DMS114 treated with DMSO at 0.1 percent for 48 hours (cell line): ENCODE results near the gene GOLM1.

Experiments
- DNase-seq: peaks from one replicate; lab custom pipeline; 2025; ENCODE audit not compliant: unreplicated experiment; lab: John Stamatoyannopoulos, UW

The GOLM1 gene

DNA sequence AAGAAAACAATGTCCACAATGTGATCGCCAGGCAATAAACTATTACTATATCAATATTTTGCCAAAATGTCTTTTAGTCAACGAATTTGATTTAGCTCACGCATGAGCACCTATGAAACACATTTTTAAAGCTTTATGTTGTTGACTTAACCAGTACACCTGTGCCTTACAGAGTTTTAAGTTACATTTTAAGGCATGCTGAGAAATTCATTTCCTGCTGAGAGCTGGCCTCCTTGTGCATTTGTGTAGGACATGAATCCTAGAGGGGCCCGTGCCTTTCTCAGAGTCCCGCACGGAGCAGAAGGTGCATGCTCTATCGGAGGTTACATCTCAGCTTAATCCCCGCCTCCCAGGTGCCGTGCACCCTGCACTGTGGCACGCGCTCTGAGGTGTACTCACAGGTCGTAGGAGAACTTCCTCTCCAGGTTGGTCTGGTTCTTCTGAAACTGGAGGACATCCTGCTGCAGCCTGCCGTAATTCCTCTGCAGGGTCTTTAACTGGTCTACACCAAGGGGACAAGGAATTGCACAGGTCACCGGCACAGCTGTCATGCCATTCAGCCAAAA lies 53.2 kb downstream of the GOLM1 start:
- DNase-seq: no peak

DNA sequence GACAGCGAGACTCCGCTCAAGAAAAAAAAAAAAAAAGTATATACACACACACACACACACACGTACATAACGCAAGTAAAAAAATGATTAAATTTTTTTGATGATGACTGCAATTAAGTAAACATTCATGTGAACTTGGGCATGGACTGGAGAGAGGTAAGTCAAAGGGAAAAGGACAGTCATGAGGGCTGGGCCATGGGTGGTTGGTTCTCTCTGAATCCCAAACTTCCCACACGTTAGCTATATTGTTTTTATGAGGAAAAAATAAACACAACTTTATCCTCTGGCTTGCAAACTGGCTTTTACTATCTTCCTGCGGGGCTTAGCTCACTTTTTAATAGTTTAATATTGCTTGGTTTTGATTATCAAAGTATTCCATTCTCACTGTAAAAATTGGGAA lies 53.7 kb downstream of the GOLM1 start:
- no peak for DNase-seq

DNA sequence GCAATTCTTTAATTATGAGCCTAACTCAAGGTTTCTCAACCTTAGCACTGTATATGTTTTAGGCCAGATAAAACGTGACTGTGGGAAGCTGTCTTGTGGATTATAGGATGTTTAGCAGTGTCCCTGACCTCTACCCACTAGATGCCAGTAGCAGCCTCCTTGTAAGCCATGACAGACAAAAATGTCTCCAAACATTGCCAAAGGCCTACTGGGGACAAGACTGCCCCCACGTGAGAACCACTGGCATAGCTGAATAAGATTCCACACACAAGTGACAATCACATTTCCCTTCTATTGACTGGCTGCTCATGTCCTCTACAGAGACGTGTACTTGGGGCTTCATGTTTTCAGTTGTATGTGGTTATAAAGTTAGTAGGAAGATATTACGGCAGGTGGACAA lies 55.4 kb downstream of the GOLM1 start:
- no peak for DNase-seq

DNA sequence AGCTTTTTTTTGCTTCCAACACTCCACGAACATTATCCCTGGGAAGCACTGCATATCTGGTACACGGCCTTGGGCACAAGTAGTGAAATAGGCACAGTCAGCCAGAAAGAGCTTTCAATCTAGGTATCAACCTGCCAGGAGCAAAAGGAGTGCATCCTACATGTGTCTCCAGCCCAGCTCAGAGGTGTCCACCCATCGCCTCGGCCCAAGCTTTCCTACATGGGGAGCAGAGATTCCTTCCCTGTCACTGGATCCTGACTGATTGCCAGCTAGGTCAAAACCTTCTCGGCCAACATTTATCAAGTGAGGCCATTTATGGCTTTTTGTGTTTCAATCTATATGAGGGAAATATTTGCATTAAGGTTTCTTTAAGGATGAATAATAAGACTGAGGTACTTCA lies 55.8 kb downstream of the GOLM1 start:
- no peak for DNase-seq

DNA sequence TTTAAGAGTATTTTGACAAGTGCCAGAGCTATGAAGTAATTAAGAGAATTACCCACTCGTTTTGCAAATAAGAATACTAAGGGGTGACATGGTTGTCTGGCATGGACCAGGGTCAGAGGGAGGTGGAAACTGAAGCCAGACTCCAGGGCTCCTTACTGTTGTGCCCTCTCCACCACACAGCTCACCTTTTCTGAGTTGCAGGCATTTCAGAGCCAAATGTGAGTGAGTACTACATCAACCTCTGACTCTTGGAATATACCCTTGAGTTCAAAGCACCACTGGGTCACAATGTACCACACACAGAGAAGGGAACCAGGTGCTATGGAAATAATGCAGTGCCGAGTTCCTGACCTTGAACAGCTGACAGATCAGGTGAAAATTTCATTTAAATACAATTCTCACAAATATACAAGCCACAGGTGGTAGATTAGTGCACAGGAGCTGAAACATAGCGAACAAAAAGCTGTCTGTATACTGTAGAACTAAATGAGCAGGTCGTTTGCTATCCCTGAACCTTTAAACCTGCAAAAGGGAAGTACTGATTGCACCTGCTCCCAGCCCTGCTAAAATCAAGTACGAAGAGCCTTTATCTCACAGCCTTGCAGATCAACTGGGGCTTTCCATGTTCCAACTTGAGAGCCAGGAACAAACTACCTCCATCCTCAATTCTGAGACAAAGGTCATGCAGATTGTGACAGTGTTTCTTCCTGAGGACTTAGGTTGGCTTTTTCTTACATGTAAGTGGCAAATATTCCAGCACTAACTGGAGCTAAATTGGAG lies 57.0 kb downstream of the GOLM1 start:
- DNase-seq: no peak

DNA sequence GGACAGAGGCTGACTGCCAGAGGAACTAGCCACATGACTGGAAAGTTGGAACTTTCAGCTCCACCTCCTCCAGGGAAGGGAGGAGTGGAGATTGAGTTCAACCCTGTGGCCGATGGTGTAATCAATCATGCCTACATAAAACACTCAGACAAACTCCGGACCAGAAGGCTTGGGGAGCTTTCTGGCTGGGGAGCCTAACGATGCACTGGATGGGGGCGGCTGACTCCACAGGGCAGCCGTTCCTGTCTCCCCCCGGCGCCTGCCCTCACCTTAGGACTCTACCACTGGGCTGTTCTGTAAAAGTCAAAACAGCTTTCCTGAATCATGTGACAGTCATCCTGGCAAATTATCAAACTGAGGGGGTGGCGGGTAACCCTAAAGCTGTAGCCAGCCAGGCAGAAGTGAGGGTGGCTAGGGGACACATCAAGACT lies 58.0 kb downstream of the GOLM1 start:
- DNase-seq: no peak

DNA sequence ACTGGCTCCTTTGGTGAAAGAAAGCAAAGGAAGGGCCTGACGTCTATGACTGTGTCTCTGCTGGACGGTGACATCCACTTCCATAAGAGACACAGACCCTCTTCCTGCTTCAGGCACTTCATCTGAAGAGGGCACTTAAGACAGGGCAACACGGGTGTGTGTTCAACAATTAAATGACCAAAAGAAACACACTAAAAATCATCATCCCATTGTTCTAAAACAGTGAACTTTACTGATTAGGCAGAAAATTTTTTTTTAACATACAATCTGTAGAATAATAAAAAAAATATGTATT lies 58.5 kb downstream of the GOLM1 start:
- DNase-seq: no peak

DNA sequence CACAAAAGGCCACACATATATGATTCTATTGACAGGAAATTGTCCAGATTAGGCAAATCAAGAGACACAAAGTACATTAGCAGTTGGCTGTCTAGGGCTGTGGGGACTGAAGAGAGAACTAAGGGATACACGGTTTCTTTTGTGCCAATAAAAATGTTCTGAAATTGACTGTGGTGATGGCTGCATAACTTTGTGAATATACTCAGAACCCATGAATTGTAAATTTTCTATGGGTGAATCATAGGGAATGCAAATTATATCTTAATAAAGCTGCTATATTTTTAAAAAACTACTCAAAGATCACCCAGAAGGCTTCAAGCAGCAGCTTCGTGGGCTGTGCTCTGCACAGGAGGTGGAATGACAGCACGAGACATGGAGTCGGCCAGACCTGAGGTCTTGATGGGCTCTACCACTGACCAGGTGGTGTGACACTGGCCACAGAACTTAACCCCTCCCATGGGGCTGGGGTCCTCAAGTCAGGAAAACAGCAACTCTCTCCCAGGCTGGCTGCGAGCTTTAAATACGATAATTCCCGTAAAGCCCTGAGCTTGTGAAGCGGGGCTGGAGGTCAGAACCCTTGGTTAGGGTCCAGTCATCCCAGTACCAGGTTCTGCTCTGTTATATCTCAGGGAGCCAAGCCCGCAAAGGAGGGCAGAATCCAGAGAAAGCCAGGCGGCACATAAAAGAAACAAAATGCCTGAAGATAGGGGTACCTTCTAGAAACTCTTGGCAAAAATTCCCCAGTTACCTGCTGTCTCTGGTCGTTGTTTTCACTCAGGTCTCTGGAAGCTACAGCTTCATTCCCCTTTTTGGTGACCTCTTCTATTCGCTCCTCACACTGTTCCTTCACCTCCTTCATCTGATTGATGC lies 59.1 kb downstream of the GOLM1 start:
- no peak for DNase-seq

DNA sequence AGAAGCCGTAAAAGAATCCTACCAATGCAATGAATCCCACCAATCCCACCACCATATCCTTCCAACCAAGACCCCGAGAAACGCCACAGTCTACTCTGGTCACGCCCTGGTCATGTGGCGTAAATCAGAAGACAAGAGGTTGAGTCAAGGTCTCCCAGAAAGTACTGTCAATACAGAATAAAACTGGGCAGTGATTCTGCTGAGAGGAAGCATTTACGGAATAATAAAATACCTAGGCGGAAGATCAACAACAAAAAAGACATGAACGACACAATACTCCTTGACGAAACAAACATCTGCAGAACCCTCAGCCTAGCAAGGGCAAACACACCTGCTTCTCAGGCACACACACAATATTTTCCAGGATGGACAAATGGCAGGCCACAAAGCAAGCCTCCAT lies 62.8 kb downstream of the GOLM1 start:
- DNase-seq: no peak

DNA sequence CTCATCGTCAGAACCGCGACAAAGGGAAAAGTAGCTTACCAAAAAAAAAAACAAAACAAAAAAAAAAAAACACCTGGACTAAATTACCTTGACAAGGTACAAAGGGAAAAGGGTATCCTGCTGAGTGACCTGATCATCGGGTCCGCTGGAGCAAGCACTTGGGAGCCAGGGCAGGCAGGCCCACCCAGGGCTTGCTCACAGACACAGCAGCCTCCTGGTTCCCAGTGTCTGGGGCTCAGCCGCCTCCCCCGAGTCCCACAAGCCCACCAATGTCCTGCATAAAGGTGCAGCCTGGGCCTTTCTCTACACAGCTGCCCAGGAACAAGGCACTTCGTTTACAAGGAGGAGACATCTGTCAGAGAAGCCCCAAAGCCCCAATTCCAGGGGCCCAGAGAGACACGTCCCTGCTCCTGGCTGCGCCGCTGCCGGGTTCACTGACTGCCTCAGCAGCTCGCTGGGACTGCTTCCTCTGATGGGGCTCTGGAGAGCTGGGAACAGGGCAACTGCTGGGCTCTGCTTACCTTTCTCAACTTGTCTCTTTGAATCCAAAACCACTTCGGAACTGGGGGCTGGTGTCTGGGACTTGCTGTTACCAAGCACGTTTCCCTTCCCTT lies 63.4 kb downstream of the GOLM1 start:
- no peak for DNase-seq

DNA sequence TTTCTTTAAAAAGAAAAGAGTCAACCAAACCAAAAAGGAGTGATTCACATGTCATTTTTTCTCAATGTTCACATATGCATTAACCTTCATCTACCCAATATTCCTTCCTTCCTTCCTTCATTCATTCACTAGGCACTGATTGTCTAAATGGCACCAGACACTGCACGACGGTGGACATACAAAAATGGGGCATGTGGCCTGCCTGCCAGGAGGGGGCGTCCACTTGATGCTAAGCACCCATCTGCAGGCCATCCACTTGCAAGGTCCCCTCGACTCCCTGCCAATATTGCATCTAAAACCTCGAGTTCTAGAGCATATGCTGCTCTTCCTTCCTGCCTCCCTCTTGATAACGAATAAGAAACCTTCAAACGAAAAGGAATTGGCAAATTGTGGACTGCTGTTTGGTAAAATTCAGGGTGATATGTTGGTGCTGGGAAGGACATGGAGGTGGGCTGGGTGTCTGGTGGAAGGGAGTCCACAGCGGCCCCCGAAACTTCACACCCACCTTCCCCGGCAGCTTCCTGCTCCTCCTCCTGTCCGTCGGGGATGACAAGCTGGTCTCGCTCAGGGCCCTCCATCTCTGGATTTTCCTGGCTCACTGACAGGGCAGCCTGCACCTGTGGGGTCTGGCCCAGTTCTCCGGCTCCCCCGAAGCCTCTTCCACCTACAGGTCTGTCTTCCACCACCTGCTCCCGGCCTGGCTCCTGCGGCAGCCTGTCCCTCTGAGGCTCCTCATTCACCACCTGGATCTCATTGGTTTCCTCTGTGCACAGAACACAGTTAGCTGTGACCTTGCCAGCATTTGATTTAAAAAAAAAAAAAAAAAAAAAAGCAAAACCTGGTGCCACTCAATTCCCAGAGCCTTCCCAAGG lies 64.3 kb downstream of the GOLM1 start:
- peak; percentile 14 for DNase-seq

DNA sequence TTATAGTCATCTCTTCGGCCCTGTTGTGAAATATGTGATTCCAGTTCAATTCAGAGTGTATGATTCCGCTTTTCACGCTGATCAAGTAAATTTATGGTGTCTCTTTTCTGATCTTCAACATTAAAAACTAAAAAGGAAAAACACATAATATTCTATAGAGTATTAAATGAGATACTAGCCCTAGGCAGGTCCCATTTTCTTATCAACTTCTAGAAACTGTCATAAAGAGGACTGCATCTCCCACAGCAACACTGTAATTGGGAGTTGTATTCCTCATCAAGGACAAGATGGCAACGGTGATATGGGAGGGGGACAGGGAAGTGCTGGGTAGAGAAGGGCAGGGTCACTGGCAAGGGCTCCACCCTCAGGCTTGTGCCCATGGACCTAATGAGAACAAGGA lies 71.6 kb downstream of the GOLM1 start:
- DNase-seq: no peak

DNA sequence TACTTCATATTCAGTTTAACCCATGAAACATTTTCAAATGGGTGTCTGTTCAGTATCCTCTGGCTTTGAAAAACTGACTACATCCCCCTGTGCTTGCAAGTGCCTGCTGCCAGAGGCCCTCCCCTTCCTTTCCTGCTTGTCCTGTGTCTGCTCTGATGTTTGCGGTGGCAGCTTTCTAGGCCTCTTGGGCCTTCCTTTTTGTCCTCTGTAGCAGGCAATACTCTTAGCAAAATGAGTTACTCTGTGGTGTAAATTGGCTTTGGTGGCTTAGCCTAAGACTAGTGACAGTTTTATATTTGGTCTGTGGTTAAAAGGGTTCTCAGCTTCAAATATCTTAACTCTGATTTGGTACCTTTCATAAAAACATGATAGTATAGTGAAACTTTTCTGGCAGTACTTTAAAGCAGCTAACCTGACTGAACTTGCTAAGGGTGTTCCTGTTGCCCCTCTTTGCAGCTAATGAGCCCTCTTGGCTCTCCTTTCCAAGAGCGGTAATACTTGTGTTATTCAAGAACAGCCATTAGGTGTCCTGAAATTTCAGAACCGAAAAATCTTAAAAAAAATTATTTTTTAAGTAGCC lies 76.6 kb downstream of the GOLM1 start:
- no peak for DNase-seq

DNA sequence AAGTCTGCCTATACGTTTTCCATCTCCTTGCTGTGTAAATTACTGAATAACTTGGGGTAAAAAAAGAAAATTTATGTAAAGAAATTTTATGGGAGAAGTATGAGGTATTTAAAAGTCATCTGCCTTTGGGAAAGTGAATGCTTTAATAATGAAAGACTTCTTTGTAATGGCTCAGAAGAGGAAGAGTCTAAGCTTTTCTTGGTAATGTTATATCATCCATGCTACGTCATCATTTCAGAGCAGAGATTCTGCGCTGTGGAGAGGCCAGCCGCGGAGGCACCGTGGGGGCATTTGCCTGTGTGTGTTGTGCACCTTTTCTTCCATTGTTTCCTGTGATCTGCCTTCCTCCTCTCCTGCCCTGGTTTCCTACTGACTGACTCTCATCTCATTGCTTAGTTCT lies 78.2 kb downstream of the GOLM1 start:
- DNase-seq: no peak

DNA sequence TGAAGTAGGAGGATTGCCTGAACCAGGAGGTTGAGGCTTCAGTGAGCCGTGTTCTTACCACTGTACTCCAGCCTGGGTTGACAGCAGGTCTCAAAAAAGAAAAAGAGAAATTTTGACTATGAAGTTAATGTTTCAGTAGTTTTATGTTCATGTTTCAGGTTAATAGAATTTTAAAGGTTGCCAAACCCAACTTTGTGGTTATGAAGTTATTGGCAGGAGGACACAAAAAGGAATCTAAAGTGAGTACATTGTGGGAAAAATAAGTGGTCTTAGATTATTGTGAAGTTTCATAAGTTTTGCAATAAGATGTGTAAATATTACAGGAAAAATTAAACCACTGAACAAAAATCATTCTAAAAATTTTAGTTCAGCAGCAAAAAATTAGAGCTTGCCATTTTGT lies 78.6 kb downstream of the GOLM1 start:
- DNase-seq: no peak

DNA sequence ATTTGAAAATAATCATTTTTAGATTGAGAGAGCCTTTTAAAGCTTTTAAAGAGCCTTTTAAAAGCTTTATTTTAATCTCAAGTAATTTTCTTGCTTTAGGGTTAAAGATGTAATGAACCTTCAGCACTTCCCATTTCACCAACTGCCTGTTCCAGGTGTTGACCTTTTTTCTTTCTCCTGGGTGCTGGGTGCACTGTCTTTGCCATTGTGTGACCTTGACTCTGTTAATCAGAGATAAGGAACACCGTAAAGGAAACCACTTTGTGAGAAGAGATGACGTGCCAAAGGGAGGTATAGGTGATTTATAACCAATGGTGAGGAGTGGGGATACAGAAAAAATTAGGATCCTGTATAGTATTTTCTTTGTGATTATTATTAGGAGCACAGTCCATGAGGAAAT lies 90.2 kb downstream of the GOLM1 start:
- no peak for DNase-seq

DNA sequence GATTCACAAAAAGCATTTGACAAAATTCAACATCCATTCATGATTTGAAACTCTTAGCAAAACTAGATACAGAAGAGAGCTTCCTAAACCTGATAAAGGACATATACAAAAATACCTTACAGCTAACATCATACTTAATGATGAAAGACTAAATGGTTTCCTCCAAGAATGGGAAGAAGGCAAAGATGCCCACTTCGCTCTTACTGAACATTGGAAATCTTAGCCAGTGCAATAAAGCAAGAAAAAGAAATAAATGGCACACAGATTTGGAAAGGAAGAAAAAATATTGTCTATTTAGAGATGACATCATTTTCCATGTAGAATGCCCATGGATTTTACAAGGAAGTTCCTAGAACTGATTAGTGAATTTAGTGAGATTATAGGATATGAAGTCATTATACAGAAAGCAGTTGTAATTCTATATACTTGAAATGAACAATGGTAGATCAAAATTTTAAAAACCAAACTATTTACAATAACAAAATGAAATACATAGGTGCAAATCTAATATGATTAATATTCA lies 94.0 kb downstream of the GOLM1 start:
- no peak for DNase-seq

DNA sequence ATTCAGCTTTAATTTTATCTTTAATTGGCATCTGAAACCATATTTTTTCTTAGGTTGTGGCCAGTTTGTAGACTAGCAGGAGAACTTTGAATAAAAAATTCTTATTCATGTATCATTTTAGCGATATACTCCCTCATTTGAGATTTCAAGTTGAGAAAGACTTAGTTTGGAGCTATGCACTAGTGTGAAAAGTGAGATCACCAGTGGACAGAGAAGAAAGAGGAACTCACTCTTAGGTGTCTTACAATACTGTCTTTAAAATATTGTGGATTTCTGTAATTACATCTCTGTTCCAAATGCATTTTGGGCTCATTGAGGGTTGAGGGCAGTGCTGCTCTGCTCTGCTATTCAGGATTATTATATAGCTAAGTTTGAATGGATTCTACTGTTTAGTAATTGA lies 103.8 kb downstream of the GOLM1 start:
- DNase-seq: no peak

DNA sequence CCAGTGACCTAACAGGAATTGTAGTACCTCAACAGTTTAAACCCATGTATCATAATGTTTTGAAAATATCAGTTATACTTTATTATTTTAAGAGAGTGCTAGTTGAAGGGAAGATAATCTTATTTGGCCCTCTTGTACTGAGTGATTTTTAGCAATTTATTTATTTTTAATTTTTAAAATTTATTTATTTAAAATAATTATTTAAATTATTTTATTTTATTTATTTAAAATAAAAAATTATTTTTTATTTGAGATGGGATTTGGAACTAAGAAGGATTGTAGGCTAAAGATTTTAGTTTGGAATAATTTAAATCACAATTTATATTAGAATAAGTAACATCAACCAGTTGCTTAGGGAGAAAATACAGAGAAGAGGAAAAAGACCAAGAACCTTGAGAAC lies 104.3 kb downstream of the GOLM1 start:
- no peak for DNase-seq

DNA sequence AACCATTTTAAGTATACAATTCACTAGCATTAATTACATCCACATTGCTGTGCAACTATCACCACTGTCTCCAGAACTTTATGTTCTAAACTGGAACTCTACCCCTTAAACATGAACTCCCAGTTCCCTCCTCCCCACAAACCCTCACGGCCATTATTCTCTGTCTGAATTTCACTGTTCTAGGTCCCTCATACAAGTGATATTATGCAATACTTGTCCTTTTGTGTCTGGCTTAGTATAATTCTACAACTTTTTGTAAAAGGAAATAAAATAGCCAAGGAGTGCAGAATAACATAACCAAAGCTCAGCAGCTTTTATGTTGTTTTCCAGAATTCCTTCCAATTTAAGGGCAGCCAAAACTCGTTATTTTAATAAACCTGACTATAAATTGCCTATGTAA lies 105.2 kb downstream of the GOLM1 start:
- no peak for DNase-seq
